K562 (cell line): ENCODE data around the gene SLC44A2. TPM values are rescaled to one million over a fixed set of nuclear protein-coding genes. Genes with fewer than 3 reads are reported as not detected.
A peak's percentile ranks its signal among the peaks of the same experiment; 100 is the strongest.

ENCODE experiments used
- GTF2F1 ChIP-seq: IDR thresholded peaks from 2 replicates; pipeline ENCODE4 v1.6.1; 2011; ENCODE audit warnings: low read depth, low read length, improper control_type of control experiment
- HLTF ChIP-seq: fragments of 450-650 bp; IDR thresholded peaks from 2 replicates; pipeline ENCODE4 v1.6.1; 2016
- JUN ChIP-seq, 2 experiments: sonication (generic) in 1 of 2; formaldehyde crosslinking in 1 of 2; IDR thresholded peaks; 2 replicates each; pipeline versions ENCODE4 v1.6.1 to v1.8.0; 2012 to 2022; ENCODE audit warnings: borderline replicate concordance in 2 of 2, mild to moderate bottlenecking in 2 of 2, improper control_type of control experiment in 1 of 2, low read depth in 1 of 2, low read length in 1 of 2, missing genetic modification reagents in 1 of 2
- KLF10 ChIP-seq: fragments of 250-450 bp; sonication (Bioruptor Pico); IDR thresholded peaks from 2 replicates; pipeline ENCODE4 v1.6.1; 2021; ENCODE audit warnings: matching md5 sums
- KLF16 ChIP-seq: IDR thresholded peaks from 2 replicates; pipeline ENCODE4 v1.6.1; 2016; ENCODE audit warnings: antibody characterized with exemption
- KLF6 ChIP-seq: fragments of 250-450 bp; sonication (Bioruptor Pico); IDR thresholded peaks from 2 replicates; pipeline ENCODE4 v1.4.0; 2020; ENCODE audit warnings: mild to moderate bottlenecking, moderate library complexity, borderline replicate concordance
- MYBL2 ChIP-seq, 2 experiments: fragments of 450-650 bp in 1 of 2; sonication (generic) in 1 of 2; formaldehyde crosslinking in 1 of 2; IDR thresholded peaks; 2 replicates each; pipeline versions ENCODE4 v1.6.1 to v1.8.1; 2017 to 2022; ENCODE audit warnings: borderline replicate concordance in 1 of 2, inconsistent platforms in 1 of 2, low read depth in 1 of 2, mild to moderate bottlenecking in 1 of 2, missing genetic modification reagents in 1 of 2, moderate library complexity in 1 of 2
- NFIC ChIP-seq: fragments of 450-650 bp; IDR thresholded peaks from 2 replicates; pipeline ENCODE4 v1.6.1; 2017; ENCODE audit warnings: mild to moderate bottlenecking, inconsistent platforms
- NR2F6 ChIP-seq: fragments of 450-650 bp; formaldehyde crosslinking; IDR thresholded peaks from 2 replicates; pipeline ENCODE4 v1.4.0; 2020; ENCODE audit warnings: mild to moderate bottlenecking
- PURB ChIP-seq: sonication (generic); formaldehyde crosslinking; IDR thresholded peaks from 2 replicates; pipeline ENCODE4 v1.9.0; 2021; ENCODE audit warnings: low read depth, mild to moderate bottlenecking, missing genetic modification reagents
- PYGO2 ChIP-seq: fragments of 450-650 bp; IDR thresholded peaks from 2 replicates; pipeline ENCODE4 v1.6.1; 2016; ENCODE audit warnings: mild to moderate bottlenecking, missing genetic modification characterization, moderate library complexity, missing compliant biosample characterization
- SMAD3 ChIP-seq: fragments of 450-650 bp; formaldehyde crosslinking; conservative IDR thresholded peaks from 2 replicates; pipeline ENCODE4 v1.4.0; 2020; ENCODE audit warnings: mild to moderate bottlenecking
- TEAD2 ChIP-seq: fragments of 450-650 bp; IDR thresholded peaks from 2 replicates; pipeline ENCODE4 v1.6.1; 2016; ENCODE audit warnings: missing genetic modification characterization, control low read depth, missing compliant biosample characterization
- XRCC4 ChIP-seq: IDR thresholded peaks from one replicate; pipeline ENCODE4 v1.6.1; 2011; ENCODE audit not compliant: insufficient read depth, insufficient read length; ENCODE audit errors: extremely low read depth
- ZNF384 ChIP-seq: IDR thresholded peaks from 2 replicates; pipeline ENCODE4 v1.6.1; 2012; ENCODE audit warnings: low read depth, low read length, improper control_type of control experiment
- ZNF445 ChIP-seq: fragments of 250-450 bp; sonication (Bioruptor Pico); IDR thresholded peaks from 2 replicates; pipeline ENCODE4 v1.4.0; 2020; ENCODE audit warnings: low read depth, mild to moderate bottlenecking, moderate library complexity
- polyA plus RNA-seq, 8 experiments: library from polyadenylated mRNA; depleted of rRNA in 4 of 8; stranded (reverse) in 5 of 8; unstranded in 3 of 8; fragments of >200 nt; fragmentation: Nextera tagmentation in 2 of 8; fragmentation: Illumina TruSeq in 1 of 8; extraction: Ambion mirVana in 2 of 8; extraction: Trizol in 1 of 8; gene quantifications; 2 replicates each; pipeline versions ENCODE4 v1.2.1 to v1.2.3, GENCODE V29; 2011 to 2014; ENCODE audit warnings: inconsistent platforms in 1 of 8, missing spikeins in 1 of 8
- total RNA-seq, 7 experiments: library from RNA; depleted of rRNA in 6 of 7; stranded (reverse); fragments of >200 nt in 6 of 7; fragmentation: Illumina TruSeq in 2 of 7; extraction: Trizol in 2 of 7; gene quantifications; 2 replicates each; pipeline versions ENCODE4 v1.2.1 to v1.2.3, GENCODE V29; 2011 to 2021; ENCODE audit warnings: low replicate concordance in 1 of 7
- TF ChIP-seq, protein P1 (sequence below): sonication (generic); formaldehyde crosslinking; IDR thresholded peaks from 2 replicates; pipeline ENCODE4 v1.8.1; 2023; ENCODE audit warnings: mild to moderate bottlenecking, missing genetic modification reagents
- TF ChIP-seq, protein P2 (sequence below), 2 experiments: fragments of 150-350 bp in 1 of 2; IDR thresholded peaks; 2 replicates each; pipeline ENCODE4 v1.6.1; 2012 to 2016; ENCODE audit warnings: low read depth in 2 of 2, low read length in 2 of 2, mild to moderate bottlenecking in 1 of 2, moderate library complexity in 1 of 2
- TF ChIP-seq, protein P3 (sequence below), 2 experiments: IDR thresholded peaks; 2 replicates each; pipeline ENCODE4 v1.6.1; 2011; ENCODE audit warnings: borderline replicate concordance in 1 of 2, control low read depth in 1 of 2, low read depth in 1 of 2, low read length in 1 of 2, mild to moderate bottlenecking in 1 of 2, mixed read lengths in 1 of 2, moderate library complexity in 1 of 2; ENCODE audit not compliant: insufficient read depth in 1 of 2, insufficient read length in 1 of 2, poor library complexity in 1 of 2, severe bottlenecking in 1 of 2; ENCODE audit errors: extremely low read depth in 1 of 2

The SLC44A2 gene
- total and polyA plus RNA-seq, 9 of the 15 experiments (the other 6 are each of a cell fraction or from before 2014, with no cell fraction given): 1.1 to 34.2 (median 8.1) TPM

DNA sequence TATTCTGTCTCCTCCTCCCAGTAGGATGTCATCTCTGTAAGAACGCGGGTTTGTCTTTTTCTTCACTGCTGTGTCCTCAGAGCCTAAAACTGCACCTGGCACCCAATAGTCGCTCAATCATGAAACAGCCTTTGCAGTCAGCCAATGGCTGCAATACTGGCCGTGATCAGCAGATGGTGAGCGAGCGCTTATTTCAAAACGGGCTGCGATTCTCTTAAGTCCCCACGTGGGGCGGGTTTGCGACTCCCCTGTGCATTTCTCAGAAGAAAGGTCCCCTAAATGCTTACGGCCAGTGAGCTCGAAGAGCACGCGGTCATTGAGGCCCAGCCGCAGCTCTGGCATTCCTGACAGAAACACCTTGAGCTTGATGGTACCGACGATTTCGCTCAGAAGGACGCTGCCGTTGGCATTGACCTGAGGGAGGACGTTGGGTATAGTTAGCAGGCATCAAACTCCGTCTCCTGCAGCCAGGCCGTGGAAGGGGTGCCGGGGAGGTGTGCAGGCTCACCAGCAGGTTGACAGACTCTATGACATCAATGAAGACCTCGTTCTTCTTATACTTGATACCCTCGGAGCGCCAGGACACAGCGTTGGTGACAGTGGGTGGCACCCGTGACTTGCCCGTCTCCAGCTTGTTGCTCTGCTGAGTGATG lies 44.2 kb upstream of the SLC44A2 start (continued):
- TF ChIP-seq GTF2F1 (no peak), SMAD3 (no peak), PURB (no peak), KLF10 (CRISPR knock-in tag) (no peak), ZNF445 (no peak), KLF6 (CRISPR knock-in tag) (no peak), TEAD2 (tag) (no peak), ZNF384 (peak; percentile 72), NR2F6 (CRISPR knock-in tag) (no peak), MYBL2 (IDR thresholded peaks at IDR 0.05; ENCODE audit: low read depth) (no peak), MYBL2 (CRISPR knock-in tag; IDR thresholded peaks at IDR 0.05; ENCODE audit: borderline replicate concordance) (no peak), PYGO2 (no peak), NFIC (no peak), KLF16 (peak; percentile 78), XRCC4 (no peak), JUN (IDR thresholded peaks at IDR 0.05; ENCODE audit: borderline replicate concordance, low read depth, low read length) (peak; percentile 73; the same call in 1 of the 2 replicates), JUN (CRISPR knock-in tag; IDR thresholded peaks at IDR 0.05; ENCODE audit: borderline replicate concordance) (no peak), HLTF (no peak)
- TF ChIP-seq, protein P1, sequence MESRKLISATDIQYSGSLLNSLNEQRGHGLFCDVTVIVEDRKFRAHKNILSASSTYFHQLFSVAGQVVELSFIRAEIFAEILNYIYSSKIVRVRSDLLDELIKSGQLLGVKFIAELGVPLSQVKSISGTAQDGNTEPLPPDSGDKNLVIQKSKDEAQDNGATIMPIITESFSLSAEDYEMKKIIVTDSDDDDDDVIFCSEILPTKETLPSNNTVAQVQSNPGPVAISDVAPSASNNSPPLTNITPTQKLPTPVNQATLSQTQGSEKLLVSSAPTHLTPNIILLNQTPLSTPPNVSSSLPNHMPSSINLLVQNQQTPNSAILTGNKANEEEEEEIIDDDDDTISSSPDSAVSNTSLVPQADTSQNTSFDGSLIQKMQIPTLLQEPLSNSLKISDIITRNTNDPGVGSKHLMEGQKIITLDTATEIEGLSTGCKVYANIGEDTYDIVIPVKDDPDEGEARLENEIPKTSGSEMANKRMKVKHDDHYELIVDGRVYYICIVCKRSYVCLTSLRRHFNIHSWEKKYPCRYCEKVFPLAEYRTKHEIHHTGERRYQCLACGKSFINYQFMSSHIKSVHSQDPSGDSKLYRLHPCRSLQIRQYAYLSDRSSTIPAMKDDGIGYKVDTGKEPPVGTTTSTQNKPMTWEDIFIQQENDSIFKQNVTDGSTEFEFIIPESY (CRISPR knock-in tag): peak; percentile 89
- TF ChIP-seq, protein P2, sequence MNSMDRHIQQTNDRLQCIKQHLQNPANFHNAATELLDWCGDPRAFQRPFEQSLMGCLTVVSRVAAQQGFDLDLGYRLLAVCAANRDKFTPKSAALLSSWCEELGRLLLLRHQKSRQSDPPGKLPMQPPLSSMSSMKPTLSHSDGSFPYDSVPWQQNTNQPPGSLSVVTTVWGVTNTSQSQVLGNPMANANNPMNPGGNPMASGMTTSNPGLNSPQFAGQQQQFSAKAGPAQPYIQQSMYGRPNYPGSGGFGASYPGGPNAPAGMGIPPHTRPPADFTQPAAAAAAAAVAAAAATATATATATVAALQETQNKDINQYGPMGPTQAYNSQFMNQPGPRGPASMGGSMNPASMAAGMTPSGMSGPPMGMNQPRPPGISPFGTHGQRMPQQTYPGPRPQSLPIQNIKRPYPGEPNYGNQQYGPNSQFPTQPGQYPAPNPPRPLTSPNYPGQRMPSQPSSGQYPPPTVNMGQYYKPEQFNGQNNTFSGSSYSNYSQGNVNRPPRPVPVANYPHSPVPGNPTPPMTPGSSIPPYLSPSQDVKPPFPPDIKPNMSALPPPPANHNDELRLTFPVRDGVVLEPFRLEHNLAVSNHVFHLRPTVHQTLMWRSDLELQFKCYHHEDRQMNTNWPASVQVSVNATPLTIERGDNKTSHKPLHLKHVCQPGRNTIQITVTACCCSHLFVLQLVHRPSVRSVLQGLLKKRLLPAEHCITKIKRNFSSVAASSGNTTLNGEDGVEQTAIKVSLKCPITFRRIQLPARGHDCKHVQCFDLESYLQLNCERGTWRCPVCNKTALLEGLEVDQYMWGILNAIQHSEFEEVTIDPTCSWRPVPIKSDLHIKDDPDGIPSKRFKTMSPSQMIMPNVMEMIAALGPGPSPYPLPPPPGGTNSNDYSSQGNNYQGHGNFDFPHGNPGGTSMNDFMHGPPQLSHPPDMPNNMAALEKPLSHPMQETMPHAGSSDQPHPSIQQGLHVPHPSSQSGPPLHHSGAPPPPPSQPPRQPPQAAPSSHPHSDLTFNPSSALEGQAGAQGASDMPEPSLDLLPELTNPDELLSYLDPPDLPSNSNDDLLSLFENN (IDR thresholded peaks at IDR 0.05; ENCODE audit: low read depth in 2 of 2, low read length in 2 of 2): 0 out of 4 replicates have a peak, but pooled peaks of 1 of the 2 experiments have one; percentile 35
- TF ChIP-seq, protein P3, sequence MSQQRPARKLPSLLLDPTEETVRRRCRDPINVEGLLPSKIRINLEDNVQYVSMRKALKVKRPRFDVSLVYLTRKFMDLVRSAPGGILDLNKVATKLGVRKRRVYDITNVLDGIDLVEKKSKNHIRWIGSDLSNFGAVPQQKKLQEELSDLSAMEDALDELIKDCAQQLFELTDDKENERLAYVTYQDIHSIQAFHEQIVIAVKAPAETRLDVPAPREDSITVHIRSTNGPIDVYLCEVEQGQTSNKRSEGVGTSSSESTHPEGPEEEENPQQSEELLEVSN (IDR thresholded peaks at IDR 0.05; ENCODE audit: borderline replicate concordance in 1 of 2, extremely low read depth in 1 of 2, insufficient read depth in 1 of 2, insufficient read length in 1 of 2, low read depth in 1 of 2, low read length in 1 of 2, poor library complexity in 1 of 2, severe bottlenecking in 1 of 2): peak; percentile 70 to 79
